IPS DF 6.9 (cell line): ENCODE data around the gene TLL2.

Experiments
- DNase-seq: peaks from one replicate; pipeline ENCODE4 v3.0.0-alpha.2; 2013; ENCODE audit warnings: low read depth, low spot score
- H3K27ac ChIP-seq: one replicate; pipeline ENCODE4 v1.5.1; 2013; ENCODE audit warnings: low read length, control low read depth
- H3K27me3 ChIP-seq: 2 replicates; pipeline ENCODE4 v1.6.1; 2013; ENCODE audit warnings: mild to moderate bottlenecking, low read length; ENCODE audit not compliant: control insufficient read depth, insufficient read depth
- H3K36me3 ChIP-seq: 2 replicates; pipeline ENCODE4 v1.6.1; 2013; ENCODE audit warnings: low read length; ENCODE audit not compliant: control insufficient read depth, insufficient read depth
- H3K4me1 ChIP-seq: 2 replicates; pipeline ENCODE4 v1.6.1; 2013; ENCODE audit warnings: low read length; ENCODE audit not compliant: control insufficient read depth, insufficient read depth
- H3K4me3 ChIP-seq: 2 replicates; pipeline ENCODE4 v1.5.1; 2013; ENCODE audit warnings: mild to moderate bottlenecking, low read length
- H3K9me3 ChIP-seq: 2 replicates; pipeline ENCODE4 v1.6.1; 2013; ENCODE audit warnings: low read length, inconsistent platforms; ENCODE audit not compliant: control insufficient read depth, insufficient read depth
- WGBS: extraction: QIAGEN DNeasy Blood & Tissue Kit; methylation state at CpG from one replicate; pipeline ENCODE4 v1.1.7; 2013; ENCODE audit warnings: mixed read lengths, missing lambda C conversion rate; ENCODE audit not compliant: insufficient read length, insufficient coverage; 5-methylcytosine and 5-hydroxymethylcytosine counted together

Gene TLL2

GRCh38 chr10:96358851-96359540, 154.7 kb downstream of the TLL2 start, which contains the start of gene OPALIN:
Gene OPALIN (minus strand): TSS chr10:96359002. CDS start chr10:96358896, 106 bp downstream.
- Histone ChIP-seq H3K9me3 (no peaks in the 10 kb centered on the region), H3K36me3 (no peaks in the 10 kb centered on the region), H3K27ac (no peak within 1 kb of the TSS), H3K4me3 (no peak within 1 kb of the TSS), H3K27me3 (no peaks in the 10 kb centered on the region), H3K4me1 (no peaks in the 10 kb centered on the region)
- DNase-seq: no peak
- no CpG with 5 or more reads among the region's 7 CpGs for whole genome bisulfite sequencing

DNA sequence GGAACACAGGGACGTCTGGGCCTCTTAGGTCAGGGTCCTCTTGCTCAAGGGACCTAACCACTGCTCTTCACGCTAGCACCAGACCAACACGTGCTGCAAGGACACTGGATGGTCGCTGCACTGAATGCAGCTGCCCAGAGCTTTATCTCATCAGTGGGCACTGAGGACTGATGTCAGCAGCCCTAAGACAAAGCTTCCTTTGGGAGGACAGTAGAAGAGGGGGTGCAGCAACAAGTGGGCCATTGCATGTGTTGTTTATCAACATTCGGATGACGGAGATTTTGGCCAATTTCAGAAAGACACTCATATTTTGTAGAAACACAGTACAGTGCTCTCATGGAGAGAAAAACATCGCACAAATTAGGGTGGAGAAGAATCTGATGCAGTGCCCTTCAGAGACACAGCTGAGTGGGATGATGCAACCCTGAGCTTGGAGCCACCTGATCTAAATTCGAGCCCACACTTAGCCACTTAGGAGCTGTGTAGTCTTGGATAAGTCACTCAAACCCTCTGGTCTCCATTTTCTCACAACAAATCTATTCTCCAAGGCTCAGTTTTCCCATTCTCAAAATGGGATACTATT, 156.6 kb downstream of the TLL2 start:
- no CpG with 5 or more reads among the region's 8 CpGs for WGBS
- H3K27me3 ChIP-seq: no peaks in the 10 kb centered on the region
- H3K4me1 ChIP-seq: no peaks in the 10 kb centered on the region
- no peaks in the 10 kb centered on the region for H3K36me3 ChIP-seq
- H3K4me3 ChIP-seq: no peak overlapping the region
- H3K9me3 ChIP-seq: no peaks in the 10 kb centered on the region
- DNase-seq: no peak
- H3K27ac ChIP-seq: no peak overlapping the region

GRCh38 chr10:96352582-96352981, 161.1 kb downstream of the TLL2 start:
- H3K27ac ChIP-seq: no peak overlapping the region
- H3K36me3 ChIP-seq: no peaks in the 10 kb centered on the region
- H3K4me1 ChIP-seq: no peaks in the 10 kb centered on the region
- H3K9me3 ChIP-seq: no peaks in the 10 kb centered on the region
- no peak for DNase-seq
- no peak overlapping the region for H3K4me3 ChIP-seq
- WGBS: no CpG with 5 or more reads among the region's 4 CpGs
- no peaks in the 10 kb centered on the region for H3K27me3 ChIP-seq

DNA sequence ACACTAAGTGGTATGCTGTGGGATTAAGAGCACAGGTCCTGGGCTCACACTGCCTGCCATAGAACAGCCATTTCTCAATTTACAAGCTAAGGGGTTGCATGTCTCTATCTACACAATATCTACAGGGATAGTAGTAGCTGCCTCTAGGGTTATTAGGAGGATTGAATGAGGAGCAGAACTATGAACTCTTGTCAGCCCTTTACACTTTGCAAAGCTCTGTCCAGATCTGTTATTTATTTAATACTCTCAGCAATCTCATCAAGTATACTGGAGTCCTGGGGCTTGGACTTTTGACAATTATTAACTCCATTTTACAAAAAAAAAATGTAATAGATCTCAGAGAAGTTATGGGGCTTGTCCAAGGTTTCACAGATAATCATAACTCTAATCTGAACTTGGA, 161.7 kb downstream of the TLL2 start:
- Histone ChIP-seq H3K36me3 (no peaks in the 10 kb centered on the region), H3K27me3 (no peaks in the 10 kb centered on the region), H3K4me1 (no peaks in the 10 kb centered on the region)

GRCh38 chr10:96346295-96346694, 167.4 kb downstream of the TLL2 start:
- Histone ChIP-seq H3K4me1 (peaks cover 3% of the 10 kb centered on the region; the same call in 1 of the 2 replicates), H3K36me3 (no peaks in the 10 kb centered on the region), H3K4me3 (no peak overlapping the region), H3K27ac (no peak overlapping the region), H3K27me3 (no peaks in the 10 kb centered on the region), H3K9me3 (no peaks in the 10 kb centered on the region)
- DNase-seq: no peak
- no CpG with 5 or more reads among the region's 1 CpG for WGBS

More for the DNA sequence above, 161.7 kb downstream of the TLL2 start:
- no peak overlapping the region for H3K4me3 ChIP-seq
- H3K27ac ChIP-seq: no peak overlapping the region
- DNase-seq: no peak
- H3K9me3 ChIP-seq: no peaks in the 10 kb centered on the region

DNA sequence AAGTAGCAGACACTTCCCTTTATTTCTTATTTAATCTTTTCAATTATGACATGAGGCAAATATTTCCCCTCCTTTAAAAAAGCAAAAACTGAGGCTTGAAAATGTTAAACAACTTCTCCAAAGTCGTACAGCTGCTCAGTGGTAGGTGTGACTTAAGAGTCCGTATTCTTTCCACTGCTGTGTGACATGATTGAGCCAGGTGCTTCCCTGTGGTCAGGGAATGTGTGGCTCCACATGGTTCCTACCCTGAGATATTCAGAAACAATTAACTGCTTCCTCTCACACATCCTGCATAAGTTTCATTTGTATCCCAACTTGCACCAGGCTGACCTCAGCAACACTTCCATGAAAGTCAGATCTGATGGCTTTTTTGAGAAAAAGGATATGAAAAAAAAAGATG, 168.5 kb downstream of the TLL2 start:
- H3K4me1 ChIP-seq: peaks cover 3% of the 10 kb centered on the region; the same call in 1 of the 2 replicates
- WGBS: no CpG with 5 or more reads among the region's 2 CpGs
- H3K27ac ChIP-seq: no peak overlapping the region
- no peaks in the 10 kb centered on the region for H3K36me3 ChIP-seq
- H3K4me3 ChIP-seq: no peak overlapping the region
- no peaks in the 10 kb centered on the region for H3K9me3 ChIP-seq
- no peaks in the 10 kb centered on the region for H3K27me3 ChIP-seq
- no peak for DNase-seq

- Histone ChIP-seq H3K27me3 (no peaks in the 10 kb centered on the region), H3K9me3 (no peaks in the 10 kb centered on the region), H3K4me1 (peaks cover 3% of the 10 kb centered on the region; the same call in 1 of the 2 replicates), H3K4me3 (no peak overlapping the region), H3K27ac (no peak overlapping the region), H3K36me3 (no peaks in the 10 kb centered on the region)
- no CpG with 5 or more reads among the region's 4 CpGs for WGBS
- no peak for DNase-seq
Observed at GRCh38 chr10:96344178-96344577, 169.5 kb downstream of the TLL2 start.

DNA sequence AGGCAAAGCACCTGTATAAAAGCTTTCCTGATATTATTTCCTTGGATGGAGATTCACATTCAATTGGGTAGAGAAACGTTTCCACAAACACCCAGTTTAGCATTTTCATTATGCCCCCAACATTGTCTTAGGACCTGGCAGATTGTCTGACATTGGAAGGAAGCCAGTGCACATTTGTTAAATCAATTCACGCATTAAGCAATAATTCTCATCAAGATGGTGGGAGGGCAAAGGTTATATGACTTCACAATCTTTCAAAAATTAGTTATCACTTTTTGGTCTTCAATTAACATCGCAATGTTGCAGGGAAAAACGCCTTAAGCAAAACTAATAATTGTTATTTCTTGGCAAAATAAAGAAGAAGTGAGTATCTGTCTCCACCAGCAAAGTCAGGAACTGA, 171.3 kb downstream of the TLL2 start:
- Histone ChIP-seq H3K27me3 (no peaks in the 10 kb centered on the region), H3K36me3 (no peaks in the 10 kb centered on the region), H3K4me3 (no peak overlapping the region), H3K4me1 (peaks cover 4% of the 10 kb centered on the region; the same call in 1 of the 2 replicates), H3K27ac (no peak overlapping the region), H3K9me3 (no peaks in the 10 kb centered on the region)
- no CpG with 5 or more reads among the region's 4 CpGs for WGBS
- no peak for DNase-seq

GRCh38 chr10:96341219-96342182, 172.2 kb downstream of the TLL2 start:
- WGBS: no CpG with 5 or more reads among the region's 5 CpGs
- DNase-seq: no peak
- H3K4me3 ChIP-seq: no peak overlapping the region
- no peaks in the 10 kb centered on the region for H3K27me3 ChIP-seq
- no peaks in the 10 kb centered on the region for H3K9me3 ChIP-seq
- H3K4me1 ChIP-seq: peaks cover 4% of the 10 kb centered on the region; the same call in 1 of the 2 replicates
- no peaks in the 10 kb centered on the region for H3K36me3 ChIP-seq
- no peak overlapping the region for H3K27ac ChIP-seq
